Measurements from ENCODE around the gene HPS5. TPM values are rescaled to one million over a fixed set of nuclear protein-coding genes. Genes with fewer than 3 reads are reported as not detected.

HPS5 gene
- total and polyA plus RNA-seq, 2 donors (not counting 3 experiments of a cell fraction or from before 2014, with no cell fraction given) = 4.7 to 14.1 TPM

- Histone ChIP-seq H3K4me2 (ENCODE audit: insufficient read depth, low read length) (no peak overlapping the region), H3K36me3 (ENCODE audit: control insufficient read depth in 2 of 2, extremely low read depth in 1 of 2, insufficient read depth in 2 of 2, low read length in 2 of 2) (no peaks in the 10 kb centered on the region), H4K20me1 (replicated peaks; ENCODE audit: control insufficient read depth, extremely low read depth, insufficient read depth, low read length) (no peaks in the 10 kb centered on the region), H3K79me2 (ENCODE audit: control insufficient read depth, insufficient read depth, low read length) (no peaks in the 10 kb centered on the region), H3K27me3 (ENCODE audit: control insufficient read depth in 2 of 2, insufficient read depth in 2 of 2, low read length in 2 of 2) (no peaks in the 10 kb centered on the region), H3K27ac (ENCODE audit: insufficient read depth, low read depth, low read length) (no peak overlapping the region), H3K9me1 (replicated peaks; ENCODE audit: control insufficient read depth, extremely low read depth, insufficient read depth, low read length) (no peaks in the 10 kb centered on the region), H3K4me3 (replicated peaks in 1 of 3; ENCODE audit: insufficient read depth in 1 of 3, low read depth in 1 of 3, low read length in 3 of 3) (no peak overlapping the region), H2AFZ (ENCODE audit: low read depth, low read length) (no peak overlapping the region), H3K9ac (replicated peaks; ENCODE audit: extremely low read depth, insufficient read depth, low read length) (no peak overlapping the region), H3K9me3 (replicated peaks; ENCODE audit: control insufficient read depth, insufficient read depth, low read length) (no peaks in the 10 kb centered on the region), H3K4me1 (ENCODE audit: control insufficient read depth, extremely low read depth, insufficient read depth, low read length) (no peaks in the 10 kb centered on the region)
- ChIA-PET POLR2A (no interaction called here), CTCF (no interaction called here)
- FAIRE-seq (no peak), DNase-seq (ENCODE audit: low read depth, low spot score) (no peak)
- TF ChIP-seq FOS (IDR thresholded peaks at IDR 0.05; ENCODE audit: borderline replicate concordance, insufficient read depth, low read length) = no peak
- TF ChIP-seq, protein P1, sequence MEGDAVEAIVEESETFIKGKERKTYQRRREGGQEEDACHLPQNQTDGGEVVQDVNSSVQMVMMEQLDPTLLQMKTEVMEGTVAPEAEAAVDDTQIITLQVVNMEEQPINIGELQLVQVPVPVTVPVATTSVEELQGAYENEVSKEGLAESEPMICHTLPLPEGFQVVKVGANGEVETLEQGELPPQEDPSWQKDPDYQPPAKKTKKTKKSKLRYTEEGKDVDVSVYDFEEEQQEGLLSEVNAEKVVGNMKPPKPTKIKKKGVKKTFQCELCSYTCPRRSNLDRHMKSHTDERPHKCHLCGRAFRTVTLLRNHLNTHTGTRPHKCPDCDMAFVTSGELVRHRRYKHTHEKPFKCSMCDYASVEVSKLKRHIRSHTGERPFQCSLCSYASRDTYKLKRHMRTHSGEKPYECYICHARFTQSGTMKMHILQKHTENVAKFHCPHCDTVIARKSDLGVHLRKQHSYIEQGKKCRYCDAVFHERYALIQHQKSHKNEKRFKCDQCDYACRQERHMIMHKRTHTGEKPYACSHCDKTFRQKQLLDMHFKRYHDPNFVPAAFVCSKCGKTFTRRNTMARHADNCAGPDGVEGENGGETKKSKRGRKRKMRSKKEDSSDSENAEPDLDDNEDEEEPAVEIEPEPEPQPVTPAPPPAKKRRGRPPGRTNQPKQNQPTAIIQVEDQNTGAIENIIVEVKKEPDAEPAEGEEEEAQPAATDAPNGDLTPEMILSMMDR (IDR thresholded peaks at IDR 0.05; ENCODE audit: extremely low read depth in 1 of 2, insufficient read depth in 1 of 2, low read depth in 1 of 2, low read length in 2 of 2) = no peak
- TF ChIP-seq, protein P2, sequence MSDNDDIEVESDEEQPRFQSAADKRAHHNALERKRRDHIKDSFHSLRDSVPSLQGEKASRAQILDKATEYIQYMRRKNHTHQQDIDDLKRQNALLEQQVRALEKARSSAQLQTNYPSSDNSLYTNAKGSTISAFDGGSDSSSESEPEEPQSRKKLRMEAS (IDR thresholded peaks at IDR 0.05; ENCODE audit: insufficient read depth, insufficient read length) = no peak
- no peak for TF ChIP-seq JUN (IDR thresholded peaks at IDR 0.05; ENCODE audit: borderline replicate concordance, insufficient read depth, insufficient read length, low read depth)
- no peak for TF ChIP-seq EZH2 (IDR thresholded peaks at IDR 0.05; ENCODE audit: borderline replicate concordance, low read depth, low read length, severe bottlenecking)
- TF ChIP-seq GATA2 (IDR thresholded peaks at IDR 0.05; ENCODE audit: insufficient read depth, insufficient read length, low read depth, low read length) = no peak
- no peak for TF ChIP-seq POLR2AphosphoS5 (IDR thresholded peaks at IDR 0.05; ENCODE audit: insufficient read depth, low read depth, low read length)
- no peak for TF ChIP-seq POLR2A (IDR thresholded peaks at IDR 0.05; ENCODE audit: low read depth, low read length)
- TF ChIP-seq MYC (IDR thresholded peaks at IDR 0.05; ENCODE audit: low read depth, low read length) = no peak
- dilution Hi-C loops (cut with MboI; ENCODE audit: extremely low pct_ligation_motif_present, low sequenced_read_pairs) (no loop called here), intact Hi-C loops (cut with micrococcal nuclease) (no loop called here)
- no TSS peak for BruUV-seq (replicated peaks)
These were observed 67.1 kb downstream of the HPS5 start for GRCh38 chr11:18254781-18255361.

All from endothelial cell of umbilical vein (primary cell).